H1 (cell line): ENCODE data around the gene FBXL12.
A peak's percentile ranks its signal among the peaks of the same experiment; 100 is the strongest.

Experiments
- CHD2 ChIP-seq: IDR thresholded peaks from 2 replicates; pipeline ENCODE4 v1.6.1; 2012; ENCODE audit warnings: low read length, improper control_type of control experiment
- TF ChIP-seq, protein P1 (sequence below), 3 experiments: IDR thresholded peaks; 1 replicate in 2 of 3; 2 replicates in 1 of 3; pipeline versions ENCODE4 v1.5.1 to v1.6.1; 2011; ENCODE audit warnings: low read length in 3 of 3, mild to moderate bottlenecking in 3 of 3, inconsistent platforms in 2 of 3, low read depth in 1 of 3, moderate library complexity in 1 of 3; ENCODE audit not compliant: insufficient read depth in 1 of 3; ENCODE audit errors: control extremely low read depth in 1 of 3

DNA sequence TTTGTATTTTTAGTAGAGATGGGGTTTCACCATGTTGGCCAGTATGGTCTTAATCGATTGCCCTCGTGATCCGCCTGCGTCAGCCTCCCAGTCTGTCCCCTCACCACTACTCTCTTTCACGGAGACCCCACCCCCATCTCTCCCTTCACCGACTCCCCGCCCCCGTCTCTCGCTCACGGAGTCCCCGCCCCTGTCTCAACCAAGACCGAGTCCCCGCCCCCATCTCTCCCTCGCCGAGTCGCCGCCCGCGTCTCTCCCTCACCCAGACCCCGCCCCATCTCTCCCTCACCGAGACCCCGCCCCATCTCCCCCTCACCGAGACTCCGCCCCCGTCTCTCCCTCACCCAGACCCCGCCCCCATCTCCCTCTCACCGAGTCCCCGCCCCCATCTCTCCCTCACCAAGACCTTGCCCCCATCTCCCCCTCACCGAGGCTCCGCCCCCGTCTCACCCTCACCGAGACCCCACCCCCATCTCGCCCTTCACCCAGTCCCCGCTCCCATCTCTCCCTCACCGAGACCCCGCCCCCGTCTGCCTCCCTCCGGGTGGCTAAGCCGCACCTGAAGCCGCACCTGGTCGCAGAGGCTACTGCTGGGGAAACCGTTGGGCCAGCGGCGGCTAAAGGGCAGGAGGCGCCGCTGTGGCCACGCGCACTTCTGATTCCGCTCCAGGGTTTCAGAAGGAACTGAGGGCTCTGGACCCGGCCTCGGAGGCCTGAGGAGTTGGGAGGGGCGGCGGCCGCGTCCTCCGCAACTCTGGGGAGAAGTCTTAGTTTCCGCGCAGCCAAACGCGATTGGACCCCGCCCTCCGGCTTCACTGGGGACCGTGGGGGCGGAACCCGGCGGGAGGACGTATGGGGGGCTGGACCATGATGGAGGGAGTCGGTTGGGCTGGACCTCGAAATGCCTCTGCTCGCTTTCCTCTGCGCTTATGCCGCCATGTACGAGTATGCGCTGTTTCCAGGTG lies 33.2 kb downstream of the FBXL12 start:
- TF ChIP-seq, protein P1, sequence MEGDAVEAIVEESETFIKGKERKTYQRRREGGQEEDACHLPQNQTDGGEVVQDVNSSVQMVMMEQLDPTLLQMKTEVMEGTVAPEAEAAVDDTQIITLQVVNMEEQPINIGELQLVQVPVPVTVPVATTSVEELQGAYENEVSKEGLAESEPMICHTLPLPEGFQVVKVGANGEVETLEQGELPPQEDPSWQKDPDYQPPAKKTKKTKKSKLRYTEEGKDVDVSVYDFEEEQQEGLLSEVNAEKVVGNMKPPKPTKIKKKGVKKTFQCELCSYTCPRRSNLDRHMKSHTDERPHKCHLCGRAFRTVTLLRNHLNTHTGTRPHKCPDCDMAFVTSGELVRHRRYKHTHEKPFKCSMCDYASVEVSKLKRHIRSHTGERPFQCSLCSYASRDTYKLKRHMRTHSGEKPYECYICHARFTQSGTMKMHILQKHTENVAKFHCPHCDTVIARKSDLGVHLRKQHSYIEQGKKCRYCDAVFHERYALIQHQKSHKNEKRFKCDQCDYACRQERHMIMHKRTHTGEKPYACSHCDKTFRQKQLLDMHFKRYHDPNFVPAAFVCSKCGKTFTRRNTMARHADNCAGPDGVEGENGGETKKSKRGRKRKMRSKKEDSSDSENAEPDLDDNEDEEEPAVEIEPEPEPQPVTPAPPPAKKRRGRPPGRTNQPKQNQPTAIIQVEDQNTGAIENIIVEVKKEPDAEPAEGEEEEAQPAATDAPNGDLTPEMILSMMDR (IDR thresholded peaks at IDR 0.05; ENCODE audit: control extremely low read depth in 1 of 3, insufficient read depth in 1 of 3, low read depth in 1 of 3, low read length in 3 of 3): no peak
- TF ChIP-seq CHD2: peak; percentile 80
